HEK293 (cell line): ENCODE measurements around the gene CDK17.

ENCODE experiments used
- CTCF ChIA-PET: fragments of 350-600 bp; formaldehyde crosslinking; extraction: SDS; loops from one replicate; lab custom pipeline; 2021; ENCODE audit warnings: antibody characterized with exemption; lab: Yijun Ruan, JAX
- POLR2A ChIA-PET: fragments of 300-600 bp; formaldehyde crosslinking; extraction: SDS; loops from one replicate; lab custom pipeline; 2020; ENCODE audit warnings: antibody characterized with exemption, inconsistent platforms; lab: Yijun Ruan, JAX
- H3K27ac ChIP-seq: fragments of 200-500 bp; sonication (Bioruptor generic); 2 replicates; pipeline ENCODE4 v1.5.1; 2014; ENCODE audit warnings: low read depth, low read length, control low read depth, inconsistent platforms; ENCODE audit errors: extremely low read depth
- H3K36me3 ChIP-seq, 2 experiments: fragments of 200-500 bp in 1 of 2; sonication (Bioruptor generic) in 1 of 2; 1 replicate in 1 of 2; 2 replicates in 1 of 2; pipeline ENCODE4 v1.5.1; 2014 to 2017; ENCODE audit warnings: inconsistent platforms in 2 of 2, low read length in 2 of 2; ENCODE audit not compliant: control insufficient read depth in 2 of 2, insufficient read depth in 1 of 2
- H3K4me1 ChIP-seq: fragments of 200-500 bp; sonication (Bioruptor generic); 2 replicates; pipeline ENCODE4 v1.5.1; 2014; ENCODE audit warnings: mild to moderate bottlenecking, low read length, inconsistent platforms; ENCODE audit not compliant: control insufficient read depth, insufficient read depth
- H3K4me3 ChIP-seq: 2 replicates; pipeline ENCODE4 v1.5.1; 2011; ENCODE audit warnings: low read depth, mild to moderate bottlenecking, control low read depth, low read length, moderate library complexity
- H3K9me3 ChIP-seq: fragments of 200-500 bp; sonication (Bioruptor generic); 2 replicates; pipeline ENCODE4 v1.5.1; 2014; ENCODE audit warnings: low read depth, low read length, inconsistent platforms; ENCODE audit not compliant: control insufficient read depth, insufficient read depth
- FEZF1 ChIP-seq: fragments of 450-650 bp; formaldehyde crosslinking; IDR thresholded peaks from 2 replicates; pipeline ENCODE4 v1.5.1; 2016; ENCODE audit warnings: missing biosample characterization, missing genetic modification characterization
- GLI2 ChIP-seq: fragments of 450-650 bp; formaldehyde crosslinking; IDR thresholded peaks from 2 replicates; pipeline ENCODE4; 2017; ENCODE audit warnings: missing biosample characterization, missing genetic modification characterization, low read depth, borderline replicate concordance
- HOXD13 ChIP-seq: sonication (generic); formaldehyde crosslinking; IDR thresholded peaks from 2 replicates; pipeline ENCODE4 v1.8.0; 2022; ENCODE audit warnings: missing genetic modification reagents, borderline replicate concordance
- KLF16 ChIP-seq: fragments of 450-650 bp; formaldehyde crosslinking; IDR thresholded peaks from 2 replicates; pipeline ENCODE4 v1.5.1; 2017; ENCODE audit warnings: missing biosample characterization, missing genetic modification characterization
- MEIS1 ChIP-seq: sonication (generic); formaldehyde crosslinking; IDR thresholded peaks from 2 replicates; pipeline ENCODE4 v1.8.1; 2022; ENCODE audit warnings: missing genetic modification reagents, mild to moderate bottlenecking, borderline replicate concordance
- MZF1 ChIP-seq: fragments of 450-650 bp; formaldehyde crosslinking; IDR thresholded peaks from 2 replicates; pipeline ENCODE4 v1.5.1; 2017; ENCODE audit warnings: missing biosample characterization, missing genetic modification characterization, borderline replicate concordance
- RBAK ChIP-seq: fragments of 450-650 bp; formaldehyde crosslinking; IDR thresholded peaks from 2 replicates; pipeline ENCODE4 v1.5.1; 2016; ENCODE audit warnings: missing biosample characterization, missing genetic modification characterization
- SETDB1 ChIP-seq: IDR thresholded peaks from one replicate; pipeline ENCODE4 v1.6.1; 2017; ENCODE audit warnings: mild to moderate bottlenecking, low read length, moderate library complexity, mixed read lengths; ENCODE audit not compliant: insufficient read length
- TCF7L2 ChIP-seq: IDR thresholded peaks from 2 replicates; pipeline ENCODE4 v1.6.1; 2011; ENCODE audit warnings: low read depth, mild to moderate bottlenecking, inconsistent platforms, low read length, moderate library complexity, borderline replicate concordance
- TRIM28 ChIP-seq: IDR thresholded peaks from 2 replicates; pipeline ENCODE4 v1.6.1; 2011; ENCODE audit warnings: low read length, control low read depth, borderline replicate concordance
- YY2 ChIP-seq: fragments of 450-650 bp; formaldehyde crosslinking; IDR thresholded peaks from 2 replicates; pipeline ENCODE4 v1.5.1; 2016; ENCODE audit warnings: missing biosample characterization, missing genetic modification characterization
- ZBTB17 ChIP-seq: fragments of 450-650 bp; formaldehyde crosslinking; IDR thresholded peaks from 2 replicates; pipeline ENCODE4 v1.5.1; 2016; ENCODE audit warnings: missing biosample characterization, missing genetic modification characterization
- ZBTB8A ChIP-seq: fragments of 450-650 bp; formaldehyde crosslinking; IDR thresholded peaks from 2 replicates; pipeline ENCODE4 v1.5.1; 2016; ENCODE audit warnings: missing biosample characterization, missing genetic modification characterization
- ZNF114 ChIP-seq: fragments of 450-650 bp; formaldehyde crosslinking; IDR thresholded peaks from 2 replicates; pipeline ENCODE4 v1.5.0; 2017; ENCODE audit warnings: missing biosample characterization, missing genetic modification characterization
- ZNF138 ChIP-seq: fragments of 450-650 bp; formaldehyde crosslinking; IDR thresholded peaks from 2 replicates; pipeline ENCODE4 v1.5.1; 2016; ENCODE audit warnings: missing biosample characterization, missing genetic modification characterization, borderline replicate concordance
- ZNF169 ChIP-seq: fragments of 450-650 bp; formaldehyde crosslinking; IDR thresholded peaks from 2 replicates; pipeline ENCODE4 v1.5.1; 2016; ENCODE audit warnings: missing biosample characterization, missing genetic modification characterization
- ZNF174 ChIP-seq: fragments of 450-650 bp; formaldehyde crosslinking; IDR thresholded peaks from 2 replicates; pipeline ENCODE4 v1.5.0; 2017; ENCODE audit warnings: missing biosample characterization, mild to moderate bottlenecking, missing genetic modification characterization
- ZNF274 ChIP-seq, 2 experiments: fragments of 200-500 bp in 1 of 2; fragments of 450-650 bp in 1 of 2; sonication (Bioruptor generic) in 1 of 2; formaldehyde crosslinking in 1 of 2; IDR thresholded peaks; 2 replicates each; pipeline versions ENCODE4 v1.5.1 to v1.6.1; 2014 to 2016; ENCODE audit warnings: borderline replicate concordance in 1 of 2, inconsistent platforms in 1 of 2, low read length in 1 of 2, missing biosample characterization in 1 of 2, missing genetic modification characterization in 1 of 2
- ZNF366 ChIP-seq: fragments of 450-650 bp; formaldehyde crosslinking; conservative IDR thresholded peaks from 2 replicates; pipeline ENCODE4 v1.5.1; 2016; ENCODE audit warnings: missing biosample characterization, missing genetic modification characterization
- ZNF391 ChIP-seq: fragments of 450-650 bp; formaldehyde crosslinking; IDR thresholded peaks from 2 replicates; pipeline ENCODE4 v1.5.1; 2016; ENCODE audit warnings: low read depth, missing biosample characterization, missing genetic modification characterization, borderline replicate concordance
- ZNF423 ChIP-seq: fragments of 450-650 bp; formaldehyde crosslinking; IDR thresholded peaks from 2 replicates; pipeline ENCODE4 v1.5.1; 2016; ENCODE audit warnings: missing biosample characterization, missing genetic modification characterization
- ZNF514 ChIP-seq: fragments of 450-650 bp; formaldehyde crosslinking; IDR thresholded peaks from 2 replicates; pipeline ENCODE4 v1.5.1; 2016; ENCODE audit warnings: missing biosample characterization, missing genetic modification characterization
- ZNF571 ChIP-seq: fragments of 450-650 bp; formaldehyde crosslinking; IDR thresholded peaks from 2 replicates; pipeline ENCODE4 v1.5.0; 2017; ENCODE audit warnings: missing biosample characterization, missing genetic modification characterization
- ZNF624 ChIP-seq: fragments of 450-650 bp; formaldehyde crosslinking; IDR thresholded peaks from 2 replicates; pipeline ENCODE4 v1.5.1; 2017; ENCODE audit warnings: missing biosample characterization, missing genetic modification characterization
- ZNF654 ChIP-seq: fragments of 450-650 bp; formaldehyde crosslinking; IDR thresholded peaks from 2 replicates; pipeline ENCODE4 v1.5.1; 2016; ENCODE audit warnings: low read depth, missing biosample characterization, missing genetic modification characterization
- ZNF664 ChIP-seq: fragments of 450-650 bp; formaldehyde crosslinking; IDR thresholded peaks from 2 replicates; pipeline ENCODE4 v1.5.1; 2016; ENCODE audit warnings: missing biosample characterization, missing genetic modification characterization
- ZNF677 ChIP-seq: fragments of 450-650 bp; IDR thresholded peaks from 2 replicates; pipeline ENCODE4 v1.5.0; 2018; ENCODE audit warnings: missing biosample characterization, mild to moderate bottlenecking, missing genetic modification characterization, moderate library complexity
- ZNF747 ChIP-seq: fragments of 450-650 bp; formaldehyde crosslinking; IDR thresholded peaks from 2 replicates; pipeline ENCODE4 v1.5.1; 2016; ENCODE audit warnings: missing biosample characterization, missing genetic modification characterization
- TF ChIP-seq, protein P1 (sequence below): fragments of 450-650 bp; formaldehyde crosslinking; IDR thresholded peaks from 2 replicates; pipeline ENCODE4 v1.5.1; 2017; ENCODE audit warnings: missing biosample characterization, missing genetic modification characterization
- TF ChIP-seq, protein P2 (sequence below): fragments of 450-650 bp; formaldehyde crosslinking; IDR thresholded peaks from 2 replicates; pipeline ENCODE4 v1.5.1; 2016; ENCODE audit warnings: missing biosample characterization, missing genetic modification characterization

Gene CDK17

DNA sequence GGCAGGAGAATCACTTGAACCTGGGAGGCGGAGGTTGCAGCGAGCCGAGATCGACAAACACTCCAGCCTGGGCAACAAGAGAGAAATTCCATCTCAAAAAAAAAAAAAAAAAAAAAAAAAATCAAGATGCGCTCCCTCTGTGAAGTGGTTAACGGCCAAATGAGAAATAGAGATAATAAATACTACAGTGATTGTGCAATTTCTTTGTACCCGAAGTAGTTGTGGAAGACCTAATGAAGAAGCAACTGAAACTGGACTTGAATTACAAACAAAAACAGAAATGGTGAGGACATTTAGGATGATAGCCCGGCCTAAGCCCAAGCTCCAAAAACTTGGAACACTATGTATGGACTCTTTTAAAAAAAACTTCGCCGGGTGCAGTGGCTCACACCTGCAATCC, 44.2 kb upstream of the CDK17 start (continued):
- TF ChIP-seq TCF7L2 (no peak), ZBTB17 (tag by site-specific recombination) (no peak), ZNF366 (no peak), SETDB1 (no peak), ZNF654 (tag by site-specific recombination) (no peak)

GRCh38 chr12:96442906-96443305, 42.7 kb upstream of the CDK17 start:
- Histone ChIP-seq H3K4me1 (no peaks in the 10 kb centered on the region), H3K36me3 (no peaks in the 10 kb centered on the region)
- TF ChIP-seq FEZF1, result no peak
- TF ChIP-seq, protein P1, sequence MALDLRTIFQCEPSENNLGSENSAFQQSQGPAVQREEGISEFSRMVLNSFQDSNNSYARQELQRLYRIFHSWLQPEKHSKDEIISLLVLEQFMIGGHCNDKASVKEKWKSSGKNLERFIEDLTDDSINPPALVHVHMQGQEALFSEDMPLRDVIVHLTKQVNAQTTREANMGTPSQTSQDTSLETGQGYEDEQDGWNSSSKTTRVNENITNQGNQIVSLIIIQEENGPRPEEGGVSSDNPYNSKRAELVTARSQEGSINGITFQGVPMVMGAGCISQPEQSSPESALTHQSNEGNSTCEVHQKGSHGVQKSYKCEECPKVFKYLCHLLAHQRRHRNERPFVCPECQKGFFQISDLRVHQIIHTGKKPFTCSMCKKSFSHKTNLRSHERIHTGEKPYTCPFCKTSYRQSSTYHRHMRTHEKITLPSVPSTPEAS, result no peak
- no peak for TF ChIP-seq MZF1
- no peak for TF ChIP-seq ZNF677 (tag by site-specific recombination)
- TF ChIP-seq ZNF571, result no peak
- TF ChIP-seq MEIS1 (CRISPR knock-in tag), result no peak
- no peak for TF ChIP-seq ZNF138 (tag by site-specific recombination)
- TF ChIP-seq TRIM28, result no peak
- TF ChIP-seq ZNF174, result no peak
- no peak for TF ChIP-seq ZNF514 (tag by site-specific recombination)
- no peak for TF ChIP-seq HOXD13
- no peak for TF ChIP-seq ZBTB8A
- TF ChIP-seq, all 188 proteins: peak for 0
- no peak overlapping the region for H3K4me3 ChIP-seq
- H3K9me3 ChIP-seq, result no peaks in the 10 kb centered on the region
- ChIA-PET CTCF (interaction anchor here (0.8 kb wide), 1 partner anchor 228 kb away, joined by 3 read pairs; no protein-coding TSS in a partner anchor), POLR2A (no interaction called here)
- no peak overlapping the region for H3K27ac ChIP-seq

DNA sequence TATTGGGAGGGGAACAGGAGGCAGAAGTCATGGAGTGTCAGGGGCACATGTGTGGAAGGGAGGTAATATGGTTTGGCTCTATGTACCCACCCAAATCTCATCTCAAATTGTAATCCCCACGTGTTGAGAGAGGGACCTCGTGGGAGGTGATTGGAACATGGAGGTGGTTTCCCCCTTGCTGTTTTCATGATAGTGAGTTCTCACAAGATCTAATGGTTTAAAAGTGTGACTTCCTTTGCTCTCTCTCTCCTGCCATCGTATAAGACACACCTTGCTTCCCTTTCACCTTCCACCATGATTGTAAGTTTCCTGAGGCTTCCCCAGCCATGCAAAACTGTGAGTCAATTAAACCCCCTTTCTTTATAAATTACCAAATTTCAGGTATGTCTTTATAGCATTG, 41.6 kb upstream of the CDK17 start:
- Histone ChIP-seq H3K9me3 (no peaks in the 10 kb centered on the region), H3K4me3 (no peak overlapping the region), H3K36me3 (no peaks in the 10 kb centered on the region), H3K4me1 (no peaks in the 10 kb centered on the region), H3K27ac (no peak overlapping the region)
- CTCF ChIA-PET, result no interaction called here
- TF ChIP-seq ZNF747 (no peak), GLI2 (tag by site-specific recombination) (no peak), YY2 (no peak), ZNF624 (tag by site-specific recombination) (no peak), ZNF423 (tag by site-specific recombination) (no peak), ZNF366 (no peak), KLF16 (tag by site-specific recombination) (no peak), ZNF274 (IDR thresholded peaks at IDR 0.05; ENCODE audit: low read length) (no peak), ZNF274 (tag by site-specific recombination; IDR thresholded peaks at IDR 0.05; ENCODE audit: borderline replicate concordance) (no peak), ZNF664 (tag by site-specific recombination) (no peak), ZNF114 (no peak), ZNF391 (tag by site-specific recombination) (no peak), RBAK (tag by site-specific recombination) (no peak), ZNF169 (no peak)
- TF ChIP-seq, protein P2, sequence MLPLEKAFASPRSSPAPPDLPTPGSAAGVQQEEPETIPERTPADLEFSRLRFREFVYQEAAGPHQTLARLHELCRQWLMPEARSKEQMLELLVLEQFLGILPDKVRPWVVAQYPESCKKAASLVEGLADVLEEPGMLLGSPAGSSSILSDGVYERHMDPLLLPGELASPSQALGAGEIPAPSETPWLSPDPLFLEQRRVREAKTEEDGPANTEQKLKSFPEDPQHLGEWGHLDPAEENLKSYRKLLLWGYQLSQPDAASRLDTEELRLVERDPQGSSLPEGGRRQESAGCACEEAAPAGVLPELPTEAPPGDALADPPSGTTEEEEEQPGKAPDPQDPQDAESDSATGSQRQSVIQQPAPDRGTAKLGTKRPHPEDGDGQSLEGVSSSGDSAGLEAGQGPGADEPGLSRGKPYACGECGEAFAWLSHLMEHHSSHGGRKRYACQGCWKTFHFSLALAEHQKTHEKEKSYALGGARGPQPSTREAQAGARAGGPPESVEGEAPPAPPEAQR (tag by site-specific recombination), result no peak
- POLR2A ChIA-PET, result no interaction called here
